ENCODE data around the gene EXOC3. TPM values are rescaled to one million over a fixed set of nuclear protein-coding genes. Genes with fewer than 3 reads are reported as not detected.

The EXOC3 gene
- total RNA-seq, 1 donor from 2014 or later, result 46.2 TPM

DNA sequence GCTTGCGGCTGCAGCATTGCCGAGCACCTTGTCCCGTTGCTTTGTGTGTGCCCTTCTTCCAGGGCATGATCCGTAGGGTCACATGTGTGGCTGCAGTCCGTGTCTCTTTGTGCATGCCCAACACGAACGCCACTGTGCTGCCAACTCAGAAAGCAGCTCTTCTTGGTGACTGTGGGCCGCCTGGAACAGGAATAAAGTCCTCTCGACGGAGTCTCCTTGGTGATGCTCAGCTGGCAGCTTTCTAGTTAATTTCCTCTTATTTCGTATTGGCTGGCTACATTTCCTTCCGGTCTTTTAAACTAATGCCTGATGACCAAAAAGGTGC is 5.8 kb downstream of the EXOC3 start:
- DNase-seq, result no peak
- Histone ChIP-seq H3K27me3 (ENCODE audit: low read depth) (no peaks in the 10 kb centered on the region), H3K4me3 (no peak overlapping the region), H3K27ac (replicated peaks) (no peak overlapping the region), H3K9me3 (replicated peaks) (peaks cover 24% of the 10 kb centered on the region), H3K36me3 (peaks cover 69% of the 10 kb centered on the region), H3K4me1 (peaks cover 14% of the 10 kb centered on the region)
- intact Hi-C loops (cut with micrococcal nuclease), result no loop called here
- TF ChIP-seq, protein P1, sequence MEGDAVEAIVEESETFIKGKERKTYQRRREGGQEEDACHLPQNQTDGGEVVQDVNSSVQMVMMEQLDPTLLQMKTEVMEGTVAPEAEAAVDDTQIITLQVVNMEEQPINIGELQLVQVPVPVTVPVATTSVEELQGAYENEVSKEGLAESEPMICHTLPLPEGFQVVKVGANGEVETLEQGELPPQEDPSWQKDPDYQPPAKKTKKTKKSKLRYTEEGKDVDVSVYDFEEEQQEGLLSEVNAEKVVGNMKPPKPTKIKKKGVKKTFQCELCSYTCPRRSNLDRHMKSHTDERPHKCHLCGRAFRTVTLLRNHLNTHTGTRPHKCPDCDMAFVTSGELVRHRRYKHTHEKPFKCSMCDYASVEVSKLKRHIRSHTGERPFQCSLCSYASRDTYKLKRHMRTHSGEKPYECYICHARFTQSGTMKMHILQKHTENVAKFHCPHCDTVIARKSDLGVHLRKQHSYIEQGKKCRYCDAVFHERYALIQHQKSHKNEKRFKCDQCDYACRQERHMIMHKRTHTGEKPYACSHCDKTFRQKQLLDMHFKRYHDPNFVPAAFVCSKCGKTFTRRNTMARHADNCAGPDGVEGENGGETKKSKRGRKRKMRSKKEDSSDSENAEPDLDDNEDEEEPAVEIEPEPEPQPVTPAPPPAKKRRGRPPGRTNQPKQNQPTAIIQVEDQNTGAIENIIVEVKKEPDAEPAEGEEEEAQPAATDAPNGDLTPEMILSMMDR (IDR thresholded peaks at IDR 0.05; ENCODE audit: borderline replicate concordance), result no peak

DNA sequence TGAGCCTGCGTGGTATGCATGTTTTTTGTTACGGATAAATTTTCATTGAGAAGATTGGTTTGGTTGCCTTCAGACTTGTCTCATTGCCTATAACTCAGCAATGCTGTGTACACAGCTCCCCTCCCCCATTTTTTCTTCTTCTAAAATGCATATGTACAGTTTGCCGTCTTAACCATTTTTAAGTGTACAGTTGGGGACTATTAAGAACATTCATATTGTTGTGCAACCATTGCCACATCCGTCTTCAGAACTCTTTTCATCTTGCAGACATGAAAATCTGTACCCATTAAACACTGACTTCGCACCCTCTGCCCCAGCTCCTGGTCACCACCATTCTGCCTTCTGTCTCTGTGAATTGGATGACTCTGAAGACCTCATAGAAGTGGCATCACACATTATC is 6.2 kb downstream of the EXOC3 start:
- intact Hi-C loops (cut with micrococcal nuclease), result no loop called here
- Histone ChIP-seq H3K4me3 (no peak overlapping the region), H3K36me3 (peaks cover 74% of the 10 kb centered on the region), H3K4me1 (peaks cover 10% of the 10 kb centered on the region), H3K27ac (replicated peaks) (no peak overlapping the region), H3K9me3 (replicated peaks) (peaks cover 24% of the 10 kb centered on the region), H3K27me3 (ENCODE audit: low read depth) (no peaks in the 10 kb centered on the region)
- no peak for DNase-seq
- TF ChIP-seq, protein P1 (IDR thresholded peaks at IDR 0.05; ENCODE audit: borderline replicate concordance), result no peak

DNA sequence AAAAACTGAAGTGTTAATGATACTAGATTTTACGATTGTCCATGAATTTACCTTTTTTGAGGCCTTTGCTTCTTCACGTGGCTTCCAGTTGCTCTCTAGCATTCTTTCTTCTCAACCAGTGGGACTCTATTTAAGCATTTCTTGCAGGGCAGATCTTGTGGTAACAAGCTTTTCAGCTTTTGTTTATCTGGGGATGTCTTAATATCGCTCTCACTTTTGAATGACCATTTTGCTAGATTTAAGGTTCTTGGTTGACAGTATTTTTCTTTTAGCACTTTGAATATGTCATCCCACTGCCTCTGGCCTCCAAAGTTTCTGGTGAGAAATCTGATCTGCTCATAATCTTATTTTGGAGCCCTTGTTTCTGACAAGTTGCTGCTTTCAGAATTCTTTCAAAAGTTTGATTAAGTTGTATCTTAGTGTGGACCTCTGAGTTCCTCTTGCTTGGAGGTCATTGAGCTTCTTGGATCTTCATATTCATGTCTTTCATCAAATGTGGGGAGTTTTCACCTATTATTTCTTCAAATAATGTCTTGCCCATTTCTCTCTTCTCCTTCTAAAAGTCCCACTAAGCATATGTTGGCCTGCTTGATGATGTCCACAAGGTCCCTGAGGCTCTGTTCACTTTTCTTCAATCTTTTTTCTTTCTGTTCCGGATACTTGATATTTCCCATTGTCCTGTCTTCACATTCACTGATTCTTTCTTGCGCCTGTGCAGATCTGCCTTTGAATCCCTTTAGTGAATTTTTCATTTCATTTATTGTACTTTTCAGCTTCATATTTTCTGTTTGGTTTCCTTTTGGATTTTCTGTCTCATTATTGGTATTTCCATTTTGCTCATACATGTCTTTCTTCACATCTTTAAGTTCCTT is 8.8 kb downstream of the EXOC3 start:
- H3K36me3 ChIP-seq, result peaks cover 98% of the 10 kb centered on the region
- H3K27me3 ChIP-seq (ENCODE audit: low read depth), result no peaks in the 10 kb centered on the region
- H3K9me3 ChIP-seq (replicated peaks), result peaks cover 24% of the 10 kb centered on the region
- DNase-seq, result no peak
- H3K27ac ChIP-seq (replicated peaks), result no peak overlapping the region
- H3K4me1 ChIP-seq, result peaks cover 6% of the 10 kb centered on the region
- no peak overlapping the region for H3K4me3 ChIP-seq
- intact Hi-C loops (cut with micrococcal nuclease), result no loop called here
- TF ChIP-seq, protein P1 (IDR thresholded peaks at IDR 0.05; ENCODE audit: borderline replicate concordance), result no peak

DNA sequence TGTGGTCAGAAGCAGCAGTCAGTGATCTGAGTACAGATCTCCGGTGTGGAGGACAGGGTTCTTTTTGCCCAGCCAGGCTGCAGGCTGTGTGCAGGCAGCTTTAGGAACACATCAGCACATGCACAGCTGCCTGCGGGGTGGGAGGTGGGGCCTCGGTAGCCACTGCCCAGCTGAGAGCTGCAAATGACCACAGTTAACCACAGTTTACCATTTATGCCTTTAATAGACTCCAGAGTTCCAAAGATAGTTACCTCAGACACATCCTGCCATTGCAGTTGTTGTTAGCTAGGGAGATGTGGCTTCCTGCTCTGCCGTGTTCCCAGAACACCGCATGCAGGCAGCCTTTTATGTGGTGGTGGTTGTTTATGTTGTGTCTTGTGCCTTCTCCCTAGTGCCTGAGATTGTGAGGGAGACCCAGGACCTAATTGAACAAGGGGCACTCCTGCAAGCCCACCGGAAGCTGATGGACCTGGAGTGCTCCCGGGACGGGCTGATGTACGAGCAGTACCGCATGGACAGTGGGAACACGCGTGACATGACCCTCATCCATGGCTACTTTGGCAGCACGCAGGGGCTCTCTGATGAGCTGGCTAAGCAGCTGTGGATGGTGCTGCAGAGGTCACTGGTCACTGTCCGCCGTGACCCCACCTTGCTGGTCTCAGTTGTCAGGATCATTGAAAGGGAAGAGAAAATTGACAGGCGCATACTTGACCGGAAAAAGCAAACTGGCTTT is 10.2 kb downstream of the EXOC3 start:
- Histone ChIP-seq H3K27me3 (ENCODE audit: low read depth) (no peaks in the 10 kb centered on the region), H3K4me1 (peaks cover 6% of the 10 kb centered on the region), H3K4me3 (no peak overlapping the region), H3K9me3 (replicated peaks) (peaks cover 24% of the 10 kb centered on the region), H3K27ac (replicated peaks) (no peak overlapping the region), H3K36me3 (peaks cover 98% of the 10 kb centered on the region)
- intact Hi-C loops (cut with micrococcal nuclease), result no loop called here
- TF ChIP-seq, protein P1 (IDR thresholded peaks at IDR 0.05; ENCODE audit: borderline replicate concordance), result no peak
- DNase-seq, result peak; percentile 9

DNA sequence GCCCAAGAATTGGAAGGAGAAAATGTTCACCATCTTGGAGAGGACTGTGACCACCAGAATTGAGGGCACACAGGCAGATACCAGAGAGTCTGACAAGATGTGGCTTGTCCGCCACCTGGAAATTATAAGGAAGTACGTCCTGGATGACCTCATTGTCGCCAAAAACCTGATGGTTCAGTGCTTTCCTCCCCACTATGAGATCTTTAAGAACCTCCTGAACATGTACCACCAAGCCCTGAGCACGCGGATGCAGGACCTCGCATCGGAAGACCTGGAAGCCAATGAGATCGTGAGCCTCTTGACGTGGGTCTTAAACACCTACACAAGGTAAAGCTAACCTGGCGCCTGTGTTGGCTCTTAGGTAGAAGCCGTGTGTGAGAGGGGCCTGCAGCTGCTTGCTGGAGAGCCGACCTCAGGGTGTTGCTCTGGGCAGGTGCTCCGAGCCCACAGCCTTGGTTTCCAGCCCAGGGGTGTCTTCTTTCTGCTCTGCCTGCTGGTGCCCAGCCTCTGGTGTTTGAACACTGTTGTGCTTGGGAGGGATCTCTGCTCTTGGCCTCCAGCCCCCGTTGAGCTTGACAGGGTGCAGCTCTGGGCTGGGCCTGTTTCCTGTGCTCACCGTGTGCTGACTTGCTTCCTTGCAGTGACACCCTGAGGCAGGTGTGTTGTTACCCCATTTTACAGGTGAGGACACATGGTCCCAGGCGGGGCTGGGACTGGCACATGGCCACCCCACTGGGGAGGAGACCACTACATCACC is 10.9 kb downstream of the EXOC3 start:
- peak; percentile 11 for DNase-seq
- no peak overlapping the region for H3K4me3 ChIP-seq
- peaks cover 98% of the 10 kb centered on the region for H3K36me3 ChIP-seq
- TF ChIP-seq, protein P1 (IDR thresholded peaks at IDR 0.05; ENCODE audit: borderline replicate concordance), result no peak
- intact Hi-C loops (cut with micrococcal nuclease), result no loop called here
- no peak overlapping the region for H3K27ac ChIP-seq (replicated peaks)
- H3K9me3 ChIP-seq (replicated peaks), result peaks cover 24% of the 10 kb centered on the region
- H3K27me3 ChIP-seq (ENCODE audit: low read depth), result no peaks in the 10 kb centered on the region
- no peaks in the 10 kb centered on the region for H3K4me1 ChIP-seq
